GM21717 (cell line): ENCODE results near the gene EPS15.
A peak's percentile ranks its signal among the peaks of the same experiment; 100 is the strongest.

ENCODE experiments used
- ATAC-seq: cut with Tn5 transposase; IDR thresholded peaks from one replicate; pipeline ENCODE4 v1.9.1; 2021; ENCODE audit warnings: mild to moderate bottlenecking, moderate library complexity; ENCODE audit not compliant: unreplicated experiment

EPS15 gene

DNA sequence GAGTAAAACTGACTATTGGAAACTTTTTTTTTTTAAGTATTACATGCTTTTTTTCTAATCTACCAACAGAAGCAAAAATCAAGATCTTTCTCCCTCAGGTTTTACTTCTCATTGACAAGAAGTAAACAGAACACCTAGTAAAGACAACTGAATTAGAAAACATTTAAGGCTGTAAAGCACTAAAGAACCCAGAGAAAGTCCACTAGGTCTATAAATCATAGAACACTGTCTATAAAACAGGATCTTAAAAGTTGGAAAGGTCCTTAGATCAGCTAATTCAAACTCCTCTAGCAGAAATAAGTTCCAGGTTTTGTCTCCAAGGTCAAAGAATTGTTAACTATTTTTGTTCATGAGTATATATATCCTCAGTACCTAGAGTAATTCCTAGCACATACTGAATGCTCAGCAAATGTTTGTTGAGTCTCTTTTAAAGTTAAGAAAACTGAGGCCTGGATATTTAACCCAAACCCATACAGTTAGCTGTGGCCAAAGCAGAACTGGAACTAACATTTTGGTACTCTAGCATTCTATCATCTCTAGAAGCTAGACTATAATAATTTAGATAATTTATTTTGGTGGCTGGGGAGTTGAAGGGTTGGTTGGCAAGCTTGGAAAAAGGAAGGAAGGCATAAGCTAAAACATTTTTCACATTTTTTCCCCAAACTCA lies 3.0 kb downstream of the EPS15 start:
- ATAC-seq = no peak

DNA sequence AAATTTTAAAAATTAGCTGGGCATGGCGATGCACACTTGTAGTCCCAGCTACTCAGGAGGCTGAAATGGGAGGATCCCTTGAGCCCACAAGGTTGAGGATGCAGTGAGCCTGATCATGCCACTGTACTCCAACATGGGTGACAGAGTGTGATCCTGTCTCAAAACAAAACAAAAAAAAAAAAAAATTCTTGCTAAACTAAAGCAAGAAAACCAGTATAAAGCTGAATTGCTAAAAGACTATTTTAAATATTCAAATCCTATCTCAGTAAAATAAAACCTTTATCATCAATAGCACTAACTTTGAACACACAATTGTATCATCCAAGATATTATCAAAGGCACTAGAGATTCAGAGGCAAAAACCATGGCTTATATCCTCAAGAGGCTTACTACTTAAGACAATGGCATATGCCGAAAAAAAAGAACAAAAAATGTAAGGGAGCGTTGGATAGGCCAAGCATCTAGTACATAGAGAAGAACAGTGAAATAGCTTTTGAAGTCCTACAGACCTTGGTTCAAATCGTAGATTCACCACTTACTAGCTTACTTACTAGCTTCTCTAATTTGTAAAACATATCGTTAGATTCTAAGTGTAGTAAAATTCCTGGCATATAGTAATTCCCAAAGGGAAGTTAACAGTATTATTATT lies 3.6 kb downstream of the EPS15 start:
- no peak for ATAC-seq

DNA sequence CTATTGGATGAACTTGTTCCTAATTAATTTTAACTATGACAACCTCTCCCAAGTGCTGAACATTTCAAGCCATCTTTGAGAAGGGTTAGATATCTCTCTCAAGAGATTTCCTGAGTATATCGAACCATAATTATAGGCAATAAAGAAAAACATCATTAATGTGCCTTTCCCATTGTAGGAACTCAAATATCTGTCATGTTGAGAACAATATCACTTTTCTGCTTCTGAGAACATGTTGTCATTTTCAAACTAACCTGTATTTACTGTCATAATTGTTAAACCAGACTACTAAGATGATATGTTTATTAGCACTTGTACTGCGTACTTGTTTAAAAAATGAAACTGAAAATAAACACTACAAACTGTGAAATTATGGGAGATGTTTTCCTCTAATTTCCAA lies 4.3 kb downstream of the EPS15 start:
- ATAC-seq = no peak

DNA sequence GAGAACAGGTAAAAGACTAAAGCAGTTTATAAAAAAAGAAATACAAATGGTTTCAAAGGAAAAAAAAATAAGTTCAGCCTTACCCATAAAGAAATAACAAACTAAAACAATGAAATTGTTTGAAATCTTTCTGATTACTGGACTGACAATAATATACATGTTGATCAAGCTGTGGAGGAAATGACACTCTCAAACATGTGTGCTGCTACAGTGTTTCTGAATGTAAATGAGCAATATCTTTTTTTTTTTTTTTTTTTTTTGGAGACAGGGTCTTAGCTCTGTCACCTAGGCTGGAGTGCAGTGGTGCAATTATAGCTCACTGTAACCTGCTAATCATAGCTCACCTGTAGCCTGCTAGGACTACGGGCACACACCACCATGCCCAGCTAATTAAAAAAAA lies 6.5 kb downstream of the EPS15 start:
- no peak for ATAC-seq

DNA sequence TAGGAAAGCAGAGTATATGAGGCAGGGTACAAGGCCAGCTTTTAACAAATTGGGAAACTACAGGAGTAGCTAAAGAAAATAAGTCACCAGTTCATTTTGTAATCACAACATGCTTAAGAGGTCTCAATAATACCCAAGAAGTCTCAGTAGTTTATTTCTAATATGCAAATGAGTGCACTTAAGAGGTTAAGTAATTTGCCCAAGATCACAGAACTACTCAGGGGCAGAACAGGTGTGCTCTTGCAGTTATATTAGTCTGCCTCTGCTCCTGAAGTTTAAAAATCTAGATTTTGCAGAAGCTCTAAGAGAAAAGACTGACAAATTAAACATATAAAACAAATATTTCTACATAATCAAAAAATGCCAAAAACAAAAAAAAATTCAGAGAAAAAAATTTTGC lies 6.9 kb downstream of the EPS15 start:
- no peak for ATAC-seq

DNA sequence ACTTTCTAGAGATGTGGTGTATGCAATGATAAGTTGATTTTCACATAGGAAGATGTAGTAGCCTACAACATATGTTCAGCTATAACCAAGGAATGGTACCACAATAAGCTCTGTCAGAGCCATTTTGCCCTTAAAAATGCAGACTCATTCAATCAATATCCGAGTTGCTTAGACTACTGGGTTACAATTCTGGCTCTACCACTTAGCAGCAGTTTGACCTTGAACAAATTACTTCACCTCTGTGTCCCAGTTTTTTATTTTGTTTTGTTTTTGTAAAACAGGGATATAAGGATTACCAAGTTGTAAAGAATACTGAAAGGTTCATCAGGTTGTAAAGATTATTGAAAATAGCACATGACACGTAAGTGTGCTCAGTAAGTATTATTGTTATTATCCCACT lies 9.3 kb downstream of the EPS15 start:
- ATAC-seq = no peak

DNA sequence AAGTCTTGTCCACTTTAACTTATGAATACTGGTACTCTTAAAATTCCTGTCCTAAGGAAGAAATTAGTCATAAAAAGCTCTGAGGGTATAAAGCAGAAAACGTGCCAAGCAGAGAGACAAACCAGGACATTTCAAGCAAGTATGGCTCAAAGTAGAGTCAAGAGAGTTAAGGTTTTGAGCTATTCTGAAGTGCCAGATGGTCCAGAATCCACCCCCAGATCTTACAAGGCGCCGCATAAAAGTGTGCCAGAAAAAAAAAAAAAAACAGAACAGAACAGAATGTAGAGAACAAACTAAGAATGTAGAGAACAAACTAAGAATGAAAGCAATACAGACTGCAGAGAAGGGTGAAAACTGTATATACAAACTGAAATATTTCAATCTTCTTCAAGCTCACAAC lies 12.5 kb downstream of the EPS15 start:
- ATAC-seq = peak; percentile 34

DNA sequence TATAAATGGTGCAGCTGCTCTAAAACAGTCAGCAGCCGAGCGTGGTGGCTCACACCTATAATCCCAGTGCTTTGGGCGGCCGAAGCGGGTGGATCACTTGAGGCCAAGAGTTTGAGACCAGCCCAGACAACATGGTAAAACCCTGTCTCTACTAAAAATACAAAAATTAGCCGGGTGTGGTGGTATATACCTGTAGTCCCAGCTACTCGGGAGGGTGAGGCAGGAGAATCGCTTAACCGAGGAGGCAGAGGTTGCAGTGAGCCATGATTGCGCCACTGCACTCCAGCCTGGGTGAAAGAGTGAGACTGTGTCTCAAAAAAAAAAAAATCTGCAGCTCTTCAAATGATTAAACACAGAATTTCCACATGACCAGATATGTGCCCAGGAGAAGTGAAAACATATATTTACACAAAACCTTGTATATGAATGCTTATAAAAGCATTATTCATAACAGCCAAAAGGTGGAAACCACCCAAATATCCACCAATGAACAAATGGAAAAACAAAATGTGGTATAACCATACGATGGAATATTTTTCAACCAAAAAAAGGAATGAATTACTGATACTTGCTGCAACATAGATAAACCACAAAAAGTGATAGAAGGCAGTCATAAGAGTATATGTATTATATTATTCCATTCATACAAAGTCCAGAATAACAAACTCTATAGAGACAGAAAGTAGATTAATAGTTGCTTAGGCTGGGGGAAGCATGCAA lies 14.1 kb downstream of the EPS15 start:
- ATAC-seq = peak; percentile 32

DNA sequence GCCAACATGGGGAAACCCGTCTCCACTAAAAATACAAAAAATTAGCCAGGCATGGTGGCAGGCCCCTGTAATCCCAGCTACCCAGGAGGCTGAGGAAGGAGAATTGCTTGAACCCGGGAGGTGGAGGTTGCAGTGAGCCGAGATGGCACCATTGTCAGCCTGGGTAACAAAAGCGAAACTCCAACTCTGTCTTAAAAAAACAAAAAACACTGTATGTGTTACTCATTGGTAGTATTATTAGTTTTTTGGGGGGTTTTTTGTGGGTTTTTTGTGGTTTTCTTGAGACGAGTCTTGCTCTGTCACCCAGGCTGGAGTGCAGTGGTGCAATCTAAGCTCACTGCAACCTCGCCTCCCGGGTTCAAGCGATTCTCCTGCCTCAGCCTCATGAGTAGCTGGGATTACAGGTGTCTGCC lies 17.8 kb downstream of the EPS15 start:
- peak; percentile 66 for ATAC-seq

DNA sequence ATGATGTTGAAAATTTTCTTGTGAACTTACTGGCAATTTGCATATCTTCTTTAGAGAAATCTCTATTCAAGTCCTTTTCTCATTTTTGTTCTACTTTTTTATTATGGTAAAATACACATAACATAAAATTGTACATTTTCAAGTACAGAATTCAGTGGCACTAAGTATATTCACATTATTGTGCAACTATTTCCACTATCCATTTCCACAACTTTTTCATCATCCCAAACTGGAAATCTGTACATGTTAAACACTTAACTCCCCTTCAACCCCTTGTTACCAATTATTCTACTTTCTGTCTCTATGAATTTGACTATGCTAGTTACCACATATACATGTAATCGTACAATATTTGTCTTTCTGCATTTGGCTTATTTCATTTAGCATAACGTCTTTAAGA lies 19.4 kb downstream of the EPS15 start:
- no peak for ATAC-seq

DNA sequence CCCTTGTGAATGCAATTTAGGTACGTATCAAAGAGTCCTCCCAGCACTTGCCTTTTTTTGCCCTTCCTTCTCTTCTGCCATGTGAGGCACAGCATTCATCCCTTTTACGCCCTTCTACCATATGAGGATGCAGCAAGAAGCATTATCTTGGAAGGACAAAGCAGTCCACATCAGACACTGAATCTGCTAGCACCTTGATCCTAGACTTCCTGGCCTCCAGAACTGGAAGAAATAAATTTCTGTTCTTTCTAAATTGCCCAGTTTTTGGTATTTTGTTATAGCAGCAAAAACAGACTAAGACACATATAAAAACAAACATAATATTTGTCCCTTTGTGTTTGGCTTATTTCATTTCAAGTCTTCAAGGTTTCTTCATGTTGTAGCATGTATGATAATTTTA lies 20.1 kb downstream of the EPS15 start:
- no peak for ATAC-seq

DNA sequence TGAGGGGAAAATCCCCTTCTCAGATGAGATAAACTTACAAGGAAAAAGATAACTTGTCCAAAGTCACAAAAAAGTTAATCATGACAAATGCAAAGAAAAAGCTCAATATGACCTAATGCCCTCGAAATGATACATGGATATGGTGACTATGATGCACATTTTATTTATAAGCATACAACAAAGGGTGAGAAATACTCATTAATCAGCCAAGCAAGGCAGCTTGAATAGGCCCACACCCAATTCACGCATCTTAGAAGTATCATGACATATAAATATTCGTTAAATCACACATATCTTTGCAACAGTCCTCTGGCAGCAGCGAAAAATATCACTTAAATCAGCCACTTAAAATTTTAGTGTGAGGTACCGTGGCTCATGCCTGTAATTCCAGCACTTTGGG lies 21.7 kb downstream of the EPS15 start:
- ATAC-seq = no peak

DNA sequence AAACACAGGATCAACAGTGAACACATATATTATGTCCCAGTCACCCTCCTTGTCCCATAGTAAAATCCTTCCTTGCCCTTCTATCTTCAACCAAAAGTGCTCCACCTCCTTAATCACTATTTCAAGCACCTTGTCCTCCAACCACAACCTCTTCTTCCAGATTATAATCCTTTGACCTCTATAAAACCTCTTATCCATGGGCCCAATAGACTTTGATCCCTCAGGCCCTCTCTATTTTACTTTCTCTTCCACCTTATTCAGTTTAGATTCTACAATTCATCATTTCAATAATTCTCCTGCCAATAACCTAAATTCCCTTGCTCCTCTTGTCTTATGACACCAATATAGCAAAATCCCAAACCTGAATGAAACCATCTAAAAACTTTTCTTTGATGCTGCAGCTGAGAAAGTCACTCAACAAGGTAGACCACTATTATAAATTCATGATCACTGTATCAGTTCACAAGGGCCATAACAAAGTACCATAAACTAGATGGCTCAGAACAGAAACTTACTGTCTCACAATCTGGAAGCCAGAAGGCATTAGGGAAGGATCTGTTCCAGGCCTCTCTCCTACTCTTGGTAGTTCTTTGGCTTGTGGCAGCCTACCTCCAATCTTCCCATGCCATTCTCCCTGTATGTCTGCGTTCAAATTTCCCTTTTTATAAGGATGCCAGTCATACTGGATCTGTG lies 24.8 kb downstream of the EPS15 start:
- ATAC-seq = no peak

DNA sequence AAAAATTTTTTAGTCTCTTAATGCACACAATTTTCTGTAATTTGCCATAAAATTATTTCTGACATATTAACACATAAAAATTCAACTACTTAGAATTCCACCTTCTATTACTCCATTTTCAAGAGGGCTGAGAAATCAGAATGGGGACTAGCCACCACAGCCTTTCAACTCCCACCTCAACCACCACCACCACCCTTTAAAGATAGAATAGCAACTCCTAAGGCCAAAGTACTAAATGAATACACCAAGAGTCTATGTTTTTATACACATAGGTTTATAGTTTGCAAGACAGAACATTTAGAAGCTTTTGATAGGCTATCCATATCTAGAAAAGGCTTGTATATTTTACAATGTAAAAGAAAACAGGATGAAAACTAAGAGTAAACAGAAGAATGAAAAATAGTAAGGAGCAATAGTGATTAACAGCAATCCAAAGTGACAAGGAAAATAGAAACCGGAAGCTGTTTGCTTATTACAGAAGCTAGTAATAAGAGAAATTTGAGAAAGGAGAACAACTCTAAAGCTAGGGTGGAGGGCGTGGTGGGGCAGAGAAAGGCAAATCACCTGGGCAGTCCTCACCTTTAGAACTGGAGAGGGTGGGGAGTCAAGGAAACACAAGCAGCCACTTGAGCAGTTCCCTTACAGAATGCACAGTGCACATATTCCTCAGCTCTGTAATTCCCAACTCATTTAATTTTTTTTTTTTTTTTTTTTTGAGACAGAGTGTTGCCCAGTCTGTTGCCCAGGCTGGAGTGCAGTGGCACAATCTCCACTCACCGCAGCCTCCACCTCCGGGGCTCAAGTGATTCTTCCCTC lies 27.7 kb downstream of the EPS15 start:
- peak; percentile 60 for ATAC-seq

DNA sequence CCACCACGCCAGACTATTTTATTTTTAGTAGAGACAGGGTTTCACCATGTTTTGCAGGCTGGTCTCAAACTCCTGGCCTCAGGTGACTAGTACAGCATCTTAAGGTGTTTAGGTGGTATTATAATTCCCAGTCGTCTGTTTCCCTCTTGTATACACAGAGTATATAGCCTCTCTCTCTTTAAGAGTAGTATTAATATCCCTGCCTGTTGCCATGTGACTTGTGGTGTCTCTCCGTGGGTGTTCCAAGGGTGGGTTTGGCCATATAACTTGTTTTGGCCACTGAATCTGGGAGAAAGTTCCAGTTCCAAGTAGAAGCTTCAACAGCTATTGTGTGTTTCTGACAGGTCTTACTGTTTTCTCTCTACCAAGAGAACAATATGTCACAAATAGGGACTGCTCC lies 29.6 kb downstream of the EPS15 start:
- ATAC-seq = no peak

DNA sequence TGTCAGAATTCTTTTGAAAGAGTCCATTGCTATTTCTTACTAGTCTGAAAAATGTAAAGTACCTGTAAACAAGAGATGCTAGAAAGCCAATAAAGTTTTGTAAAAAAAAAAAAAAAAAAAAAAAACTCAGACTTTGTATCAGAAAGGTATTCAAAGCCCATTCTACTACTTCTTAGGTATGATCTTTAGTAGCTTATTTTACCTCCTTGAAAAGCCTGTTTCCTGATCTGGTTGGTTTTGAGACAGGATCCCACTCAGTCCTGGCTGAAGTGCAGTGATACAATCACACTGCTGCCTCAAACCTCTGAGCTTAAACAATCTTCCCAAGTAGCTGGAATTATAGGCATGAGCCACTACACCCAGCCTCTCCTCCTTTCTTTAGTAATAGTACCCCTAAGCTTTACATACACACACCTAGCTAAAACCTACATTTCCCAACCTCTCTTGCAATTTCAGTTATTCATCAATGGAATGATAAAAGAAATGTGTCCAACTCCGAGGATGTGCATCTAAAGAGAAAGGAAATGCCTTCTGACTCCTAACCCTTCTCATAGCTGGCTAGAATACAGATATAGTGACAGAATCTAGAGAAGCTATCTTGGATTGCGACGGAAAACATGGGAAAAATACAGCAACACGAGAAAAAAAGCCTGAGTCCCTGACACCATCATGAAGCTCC lies 30.6 kb downstream of the EPS15 start:
- no peak for ATAC-seq

DNA sequence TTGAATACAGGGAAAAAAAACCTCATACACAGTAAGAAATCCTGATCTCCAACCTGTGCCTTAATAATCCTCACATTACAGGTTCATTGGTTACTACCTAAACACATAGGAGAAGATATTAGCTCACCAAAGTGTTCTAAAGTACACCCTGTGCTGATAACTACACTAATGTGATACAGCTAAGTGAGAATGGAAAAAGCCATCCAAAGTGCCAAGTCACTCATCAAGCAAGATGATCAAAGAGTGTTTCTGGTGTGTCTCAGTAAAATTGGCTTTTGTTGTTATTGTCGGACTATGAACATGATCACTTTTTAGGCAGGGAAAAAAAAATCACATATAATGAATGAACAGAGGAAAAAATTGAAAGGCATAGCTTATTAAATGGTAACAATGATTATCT lies 31.4 kb downstream of the EPS15 start:
- ATAC-seq = no peak

DNA sequence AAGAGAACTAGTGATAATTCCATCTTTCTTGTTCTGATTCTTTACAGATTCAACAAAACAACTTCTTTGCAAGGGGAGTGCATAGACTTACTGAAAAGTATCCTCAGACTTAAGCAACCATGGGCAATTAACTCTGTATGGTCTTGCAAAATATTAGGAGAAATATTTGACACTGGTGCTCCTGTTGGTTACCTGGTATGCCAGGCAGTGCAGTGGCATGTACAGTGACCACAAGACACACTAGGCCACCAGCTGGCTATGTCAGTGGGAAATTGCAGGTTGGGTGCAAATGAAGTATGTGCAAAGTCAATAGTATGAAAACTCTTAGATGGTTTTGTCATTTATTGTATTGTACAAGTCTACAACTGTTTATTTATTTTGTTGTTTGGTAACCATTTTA lies 34.5 kb downstream of the EPS15 start:
- ATAC-seq = no peak

DNA sequence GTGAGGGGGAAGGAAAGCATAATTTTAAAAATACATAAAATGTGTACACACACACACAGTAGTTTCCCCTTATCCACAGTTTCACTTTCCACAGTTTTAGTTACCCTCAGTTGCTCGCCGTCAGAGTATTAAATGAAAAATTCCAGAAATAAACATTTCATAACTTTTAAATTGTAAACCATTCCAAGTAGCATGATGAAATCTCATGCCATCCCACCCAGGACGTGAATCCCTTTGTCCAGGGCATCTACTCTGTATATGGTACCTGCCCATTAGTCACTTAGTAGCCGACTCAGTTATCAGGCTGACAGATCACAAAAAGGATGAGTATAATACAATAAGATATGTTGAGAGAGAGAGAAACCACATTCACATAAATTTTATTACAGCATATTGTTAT lies 36.2 kb downstream of the EPS15 start:
- ATAC-seq = no peak
